ENCODE measurements around the gene SERPIND1.

Gene SERPIND1

GRCh38 chr22:20834725-20835124, 60.8 kb downstream of the SERPIND1 start:
- no peak for TF ChIP-seq REST (IDR thresholded peaks at IDR 0.05; ENCODE audit: insufficient read depth in 1 of 2, low read depth in 2 of 2, low read length in 2 of 2)
- no peak for TF ChIP-seq TAF1 (IDR thresholded peaks at IDR 0.05; ENCODE audit: borderline replicate concordance, insufficient read depth, low read length)
- TF ChIP-seq FOXP2 (optimal IDR thresholded peaks at IDR 0.05; ENCODE audit: borderline replicate concordance, extremely low read depth, extremely low read length, insufficient read depth), result no peak
- no peak for TF ChIP-seq SIN3A (IDR thresholded peaks at IDR 0.05; ENCODE audit: borderline replicate concordance, insufficient read depth, low read length)
- no peak for TF ChIP-seq POLR2AphosphoS5 (IDR thresholded peaks at IDR 0.05; ENCODE audit: low read depth, low read length)

Measured in PFSK-1 (cell line).